GM12878 (cell line): ENCODE results near the gene WDTC1. TPM values are rescaled to one million over a fixed set of nuclear protein-coding genes. Genes with fewer than 3 reads are reported as not detected.

Source experiments
- BHLHE40 ChIP-seq, 2 experiments: fragments of 450-650 bp in 1 of 2; IDR thresholded peaks; 2 replicates each; pipeline ENCODE4 v1.6.1; 2011 to 2017; ENCODE audit warnings: low read depth in 2 of 2, borderline replicate concordance in 1 of 2, improper control_type of control experiment in 1 of 2, low read length in 1 of 2, mild to moderate bottlenecking in 1 of 2
- HDAC2 ChIP-seq: fragments of 200-600 bp; sonication (generic); IDR thresholded peaks from 2 replicates; pipeline ENCODE4 v1.6.1; 2017
- IKZF2 ChIP-seq, 2 experiments: fragments of 450-650 bp; IDR thresholded peaks; 2 replicates each; pipeline ENCODE4 v1.6.1; 2017; ENCODE audit warnings: mild to moderate bottlenecking in 2 of 2, moderate library complexity in 2 of 2
- JUNB ChIP-seq: IDR thresholded peaks from 2 replicates; pipeline ENCODE4 v1.6.1; 2016; ENCODE audit warnings: antibody characterized with exemption, mild to moderate bottlenecking
- MEF2B ChIP-seq: fragments of 450-650 bp; IDR thresholded peaks from 2 replicates; pipeline ENCODE4 v1.6.1; 2018; ENCODE audit warnings: mild to moderate bottlenecking, moderate library complexity; ENCODE audit not compliant: partially characterized antibody, poor library complexity, severe bottlenecking
- NR2F1 ChIP-seq: fragments of 450-650 bp; conservative IDR thresholded peaks from 2 replicates; pipeline ENCODE4 v1.6.1; 2017; ENCODE audit warnings: mild to moderate bottlenecking
- POLR2AphosphoS5 ChIP-seq: IDR thresholded peaks from 2 replicates; pipeline ENCODE4 v1.6.1; 2011; ENCODE audit warnings: mild to moderate bottlenecking, low read length, inconsistent platforms
- polyA plus RNA-seq, 11 experiments: library from polyadenylated mRNA; depleted of rRNA in 4 of 11; unstranded in 6 of 11; stranded (reverse) in 5 of 11; fragments of >200 nt; fragmentation: Nextera tagmentation in 4 of 11; fragmentation: Illumina TruSeq in 1 of 11; extraction: Ambion mirVana in 4 of 11; extraction: Trizol in 1 of 11; gene quantifications; 1 replicate in 1 of 11; 2 replicates in 10 of 11; pipeline versions ENCODE4 v1.2.1 to v1.2.3, GENCODE V29; 2011 to 2016; ENCODE audit warnings: inconsistent platforms in 2 of 11, missing spikeins in 2 of 11, low read depth in 1 of 11
- small RNA-seq: library from RNA; depleted of rRNA; stranded (forward); fragments of <200 nt; gene quantifications from one replicate; pipeline ENCODE3, GENCODE V24; 2014
- total RNA-seq, 4 experiments: library from RNA; depleted of rRNA in 3 of 4; stranded (reverse); fragments of >200 nt in 3 of 4; fragmentation: Illumina TruSeq in 1 of 4; extraction: Trizol in 1 of 4; gene quantifications; 2 replicates each; pipeline versions ENCODE4 v1.2.1 to v1.2.3, GENCODE V29; 2013 to 2021

Gene WDTC1
- total and polyA plus RNA-seq, 10 of the 15 experiments (the other 5 are each of a cell fraction or from before 2014, with no cell fraction given) = 0.21 to 28.7 (median 7.6) TPM

DNA sequence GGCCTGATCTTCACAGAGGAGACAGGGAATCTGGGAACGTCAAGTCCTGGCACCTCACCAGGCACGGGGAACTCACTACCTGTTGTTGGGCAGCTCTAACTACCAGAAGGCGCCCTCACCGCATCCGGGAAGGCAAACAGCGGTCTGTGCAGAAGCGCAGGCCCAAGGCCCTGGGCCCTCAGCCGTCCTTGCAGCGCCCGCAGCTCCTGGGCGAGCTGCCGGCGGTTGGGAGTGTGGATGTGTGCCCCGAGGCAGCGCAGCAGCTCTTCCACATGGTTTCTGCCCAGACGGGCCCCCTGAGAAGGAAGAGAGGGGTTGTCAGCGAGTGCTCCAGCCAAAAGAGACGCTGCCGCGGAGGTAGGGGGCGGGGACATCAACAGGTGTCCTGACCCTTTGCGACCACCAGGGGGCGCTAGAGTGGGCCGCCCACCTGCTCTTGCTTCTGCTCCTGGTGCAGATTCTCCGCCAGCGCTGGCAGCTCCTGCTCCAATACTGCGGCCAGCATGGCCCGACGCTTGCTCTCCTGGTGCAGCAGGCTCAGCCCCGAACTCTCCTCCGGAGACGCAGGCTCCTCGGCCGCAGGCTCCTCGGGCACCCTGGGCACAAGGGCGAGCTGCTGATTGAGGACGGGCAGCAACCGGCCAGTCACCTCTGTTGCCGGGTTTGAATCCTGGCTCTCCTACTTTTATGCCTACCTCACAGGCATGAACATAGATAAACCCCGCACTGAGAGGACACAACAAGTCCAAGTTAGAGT is 123.0 kb downstream of the WDTC1 start (continued):
- no peak for TF ChIP-seq NR2F1
- no peak for TF ChIP-seq HDAC2
- TF ChIP-seq IKZF2 (IDR thresholded peaks at IDR 0.05) = no peak
- no peak for TF ChIP-seq MEF2B
- no peak for TF ChIP-seq POLR2AphosphoS5
- TF ChIP-seq JUNB = no peak
- TF ChIP-seq BHLHE40 (IDR thresholded peaks at IDR 0.05; ENCODE audit: borderline replicate concordance in 1 of 2, low read depth in 2 of 2, low read length in 1 of 2) = no peak

Small RNA genes lying within 50 kb of the gene (small RNA-seq; reads per million reads assigned to genes)
- gene RF00019 = not detected
- gene RNU6-48P = not detected
- not detected for gene SNRPEP7

Other genes with a start within 250 kb of the WDTC1 start
Only the 7 nearest of the 9 such genes appear.
- gene SLC9A1, start 79.5 kb upstream of the WDTC1 start, total RNA-seq (2014; rRNA removed) = 1.4 and 3.2 TPM in 2 replicates
- gene SLC9A1, start 79.5 kb upstream of the WDTC1 start, total RNA-seq (2014; rRNA removed; fragmentation: Illumina TruSeq; extraction: Trizol) = 2.1 and 2.5 TPM in 2 replicates
- gene SLC9A1, start 79.5 kb upstream of the WDTC1 start, total RNA-seq (2021) = 18.3 and 21.4 TPM in 2 replicates
- gene SLC9A1, start 79.5 kb upstream of the WDTC1 start, polyA plus RNA-seq (2011; rRNA removed) = 1.4 and 2.8 TPM in 2 replicates
- 14.4 and 14.9 TPM in 2 replicates for gene SLC9A1, start 79.5 kb upstream of the WDTC1 start, polyA plus RNA-seq (2014; fragmentation: Illumina TruSeq; extraction: Trizol)
- gene SLC9A1, start 79.5 kb upstream of the WDTC1 start, polyA plus RNA-seq (2014; fragmentation: Nextera tagmentation; extraction: Ambion mirVana) = 1 to 10 TPM in 1 of 2 experiments, under 1 TPM in 1; 0.87 to 1.1 TPM
- gene SLC9A1, start 79.5 kb upstream of the WDTC1 start, polyA plus RNA-seq (2014; rRNA removed) = 5.5 and 8.3 TPM in 2 replicates
- 1 to 10 TPM; 5.4 to 7.4 TPM for gene SLC9A1, start 79.5 kb upstream of the WDTC1 start, polyA plus RNA-seq (2016; fragmentation: Nextera tagmentation; extraction: Ambion mirVana)
- gene TMEM222, start 87.5 kb downstream of the WDTC1 start, total RNA-seq (2014; rRNA removed) = 29.1 and 38.0 TPM in 2 replicates
- 22.5 and 23.9 TPM in 2 replicates for gene TMEM222, start 87.5 kb downstream of the WDTC1 start, total RNA-seq (2014; rRNA removed; fragmentation: Illumina TruSeq; extraction: Trizol)
- gene TMEM222, start 87.5 kb downstream of the WDTC1 start, total RNA-seq (2021) = 39.3 TPM in 2 replicates
- 12.5 and 27.5 TPM in 2 replicates for gene TMEM222, start 87.5 kb downstream of the WDTC1 start, polyA plus RNA-seq (2011; rRNA removed)
- gene TMEM222, start 87.5 kb downstream of the WDTC1 start, polyA plus RNA-seq (2014; fragmentation: Illumina TruSeq; extraction: Trizol) = 11.4 and 32.9 TPM in 2 replicates
- 1 to 10 TPM; 3.8 to 7.8 TPM for gene TMEM222, start 87.5 kb downstream of the WDTC1 start, polyA plus RNA-seq (2014; fragmentation: Nextera tagmentation; extraction: Ambion mirVana)
- gene TMEM222, start 87.5 kb downstream of the WDTC1 start, polyA plus RNA-seq (2014; rRNA removed) = 43.5 and 53.2 TPM in 2 replicates
- 10 to 100 TPM; 41.1 to 42.4 TPM for gene TMEM222, start 87.5 kb downstream of the WDTC1 start, polyA plus RNA-seq (2016; fragmentation: Nextera tagmentation; extraction: Ambion mirVana)
- 37.2 and 42.5 TPM in 2 replicates for gene SYTL1, start 107.4 kb downstream of the WDTC1 start, total RNA-seq (2014; rRNA removed)
- 6.2 and 8.1 TPM in 2 replicates for gene SYTL1, start 107.4 kb downstream of the WDTC1 start, total RNA-seq (2014; rRNA removed; fragmentation: Illumina TruSeq; extraction: Trizol)
- 37.5 and 38.6 TPM in 2 replicates for gene SYTL1, start 107.4 kb downstream of the WDTC1 start, total RNA-seq (2021)
- 1.5 and 2.7 TPM in 2 replicates for gene SYTL1, start 107.4 kb downstream of the WDTC1 start, polyA plus RNA-seq (2011; rRNA removed)
- 1.2 and 3.7 TPM in 2 replicates for gene SYTL1, start 107.4 kb downstream of the WDTC1 start, polyA plus RNA-seq (2014; fragmentation: Illumina TruSeq; extraction: Trizol)
- 1 to 10 TPM in 1 of 2 experiments, under 1 TPM in 1; 0.72 to 3.5 TPM for gene SYTL1, start 107.4 kb downstream of the WDTC1 start, polyA plus RNA-seq (2014; fragmentation: Nextera tagmentation; extraction: Ambion mirVana)
- 45.6 and 59.4 TPM in 2 replicates for gene SYTL1, start 107.4 kb downstream of the WDTC1 start, polyA plus RNA-seq (2014; rRNA removed)
- gene SYTL1, start 107.4 kb downstream of the WDTC1 start, polyA plus RNA-seq (2016; fragmentation: Nextera tagmentation; extraction: Ambion mirVana) = 10 to 100 TPM; 21.5 to 33.9 TPM
- 1.5 and 3.4 TPM in 2 replicates for gene MAP3K6, start 132.3 kb downstream of the WDTC1 start, total RNA-seq (2014; rRNA removed)
- gene MAP3K6, start 132.3 kb downstream of the WDTC1 start, total RNA-seq (2014; rRNA removed; fragmentation: Illumina TruSeq; extraction: Trizol) = 0.31 and 0.83 TPM in 2 replicates
- gene MAP3K6, start 132.3 kb downstream of the WDTC1 start, total RNA-seq (2021) = 1.6 and 2.5 TPM in 2 replicates
- gene MAP3K6, start 132.3 kb downstream of the WDTC1 start, polyA plus RNA-seq (2011; rRNA removed) = 0.69 and 1.2 TPM in 2 replicates
- 0.03 and 0.37 TPM in 2 replicates for gene MAP3K6, start 132.3 kb downstream of the WDTC1 start, polyA plus RNA-seq (2014; fragmentation: Illumina TruSeq; extraction: Trizol)
- under 1 TPM in 1 of 2 experiments, not detected in 1; 0.15 TPM for gene MAP3K6, start 132.3 kb downstream of the WDTC1 start, polyA plus RNA-seq (2014; fragmentation: Nextera tagmentation; extraction: Ambion mirVana)
- 0.60 and 1.6 TPM in 2 replicates for gene MAP3K6, start 132.3 kb downstream of the WDTC1 start, polyA plus RNA-seq (2014; rRNA removed)
- 1 to 10 TPM; 1.3 to 1.5 TPM for gene MAP3K6, start 132.3 kb downstream of the WDTC1 start, polyA plus RNA-seq (2016; fragmentation: Nextera tagmentation; extraction: Ambion mirVana)
- gene FCN3, start 140.2 kb downstream of the WDTC1 start, total RNA-seq (2014; rRNA removed) = not detected in 2 replicates
- not detected in 2 replicates for gene FCN3, start 140.2 kb downstream of the WDTC1 start, total RNA-seq (2014; rRNA removed; fragmentation: Illumina TruSeq; extraction: Trizol)
- gene FCN3, start 140.2 kb downstream of the WDTC1 start, total RNA-seq (2021) = 0.28 and 0.32 TPM in 2 replicates
- gene FCN3, start 140.2 kb downstream of the WDTC1 start, polyA plus RNA-seq (2011; rRNA removed) = not detected in 2 replicates
- gene FCN3, start 140.2 kb downstream of the WDTC1 start, polyA plus RNA-seq (2014; fragmentation: Illumina TruSeq; extraction: Trizol) = not detected in 2 replicates
- gene FCN3, start 140.2 kb downstream of the WDTC1 start, polyA plus RNA-seq (2014; fragmentation: Nextera tagmentation; extraction: Ambion mirVana) = not detected
- not detected in 2 replicates for gene FCN3, start 140.2 kb downstream of the WDTC1 start, polyA plus RNA-seq (2014; rRNA removed)
- gene FCN3, start 140.2 kb downstream of the WDTC1 start, polyA plus RNA-seq (2016; fragmentation: Nextera tagmentation; extraction: Ambion mirVana) = not detected
- not detected in 2 replicates for gene CD164L2, start 148.7 kb downstream of the WDTC1 start, total RNA-seq (2014; rRNA removed)
- not detected in 2 replicates for gene CD164L2, start 148.7 kb downstream of the WDTC1 start, total RNA-seq (2014; rRNA removed; fragmentation: Illumina TruSeq; extraction: Trizol)
- gene CD164L2, start 148.7 kb downstream of the WDTC1 start, total RNA-seq (2021) = not detected in 2 replicates
- gene CD164L2, start 148.7 kb downstream of the WDTC1 start, polyA plus RNA-seq (2011; rRNA removed) = not detected in 2 replicates
- not detected in 2 replicates for gene CD164L2, start 148.7 kb downstream of the WDTC1 start, polyA plus RNA-seq (2014; fragmentation: Illumina TruSeq; extraction: Trizol)
- gene CD164L2, start 148.7 kb downstream of the WDTC1 start, polyA plus RNA-seq (2014; fragmentation: Nextera tagmentation; extraction: Ambion mirVana) = not detected
- gene CD164L2, start 148.7 kb downstream of the WDTC1 start, polyA plus RNA-seq (2014; rRNA removed) = not detected in 2 replicates
- not detected for gene CD164L2, start 148.7 kb downstream of the WDTC1 start, polyA plus RNA-seq (2016; fragmentation: Nextera tagmentation; extraction: Ambion mirVana)
- gene GPR3, start 158.0 kb downstream of the WDTC1 start, total RNA-seq (2014; rRNA removed) = 0.16 and 0.45 TPM in 2 replicates
- 0.14 TPM in 1 of 2 replicates, not detected in the other for gene GPR3, start 158.0 kb downstream of the WDTC1 start, total RNA-seq (2014; rRNA removed; fragmentation: Illumina TruSeq; extraction: Trizol)
- gene GPR3, start 158.0 kb downstream of the WDTC1 start, total RNA-seq (2021) = 0.33 and 0.56 TPM in 2 replicates
- gene GPR3, start 158.0 kb downstream of the WDTC1 start, polyA plus RNA-seq (2011; rRNA removed) = 0.48 and 1.4 TPM in 2 replicates
- 0.40 and 0.57 TPM in 2 replicates for gene GPR3, start 158.0 kb downstream of the WDTC1 start, polyA plus RNA-seq (2014; fragmentation: Illumina TruSeq; extraction: Trizol)
- not detected for gene GPR3, start 158.0 kb downstream of the WDTC1 start, polyA plus RNA-seq (2014; fragmentation: Nextera tagmentation; extraction: Ambion mirVana)
- gene GPR3, start 158.0 kb downstream of the WDTC1 start, polyA plus RNA-seq (2014; rRNA removed) = 0.44 and 0.63 TPM in 2 replicates
- under 1 TPM; 0.72 to 0.96 TPM for gene GPR3, start 158.0 kb downstream of the WDTC1 start, polyA plus RNA-seq (2016; fragmentation: Nextera tagmentation; extraction: Ambion mirVana)